KMS-11 (cell line): ENCODE results near the gene ERC2.

Experiments
- H2AFZ ChIP-seq: fragments of 200-600 bp; sonication (generic); 2 replicates; pipeline ENCODE4 v1.6.1; 2016; ENCODE audit warnings: antibody characterized with exemption, mixed run types, low read depth
- H3K27ac ChIP-seq: fragments of 200-600 bp; sonication (generic); 2 replicates; pipeline ENCODE4 v1.6.1; 2016; ENCODE audit warnings: mild to moderate bottlenecking, mixed run types
- H3K27me3 ChIP-seq: fragments of 200-600 bp; sonication (generic); 2 replicates; pipeline ENCODE4 v1.6.1; 2017; ENCODE audit warnings: mild to moderate bottlenecking, low read depth, mixed run types, moderate library complexity; ENCODE audit not compliant: insufficient read depth
- H3K36me3 ChIP-seq: fragments of 200-600 bp; sonication (generic); 2 replicates; pipeline ENCODE4 v1.6.1; 2017; ENCODE audit warnings: mild to moderate bottlenecking, mixed run types; ENCODE audit not compliant: insufficient read depth
- H3K4me1 ChIP-seq: fragments of 200-600 bp; sonication (generic); 2 replicates; pipeline ENCODE4 v1.6.1; 2016; ENCODE audit warnings: mild to moderate bottlenecking, low read depth, mixed run types; ENCODE audit not compliant: poor library complexity, severe bottlenecking
- H3K4me2 ChIP-seq: fragments of 200-600 bp; sonication (generic); 2 replicates; pipeline ENCODE4 v1.7.0; 2016; ENCODE audit warnings: mild to moderate bottlenecking, mixed run types
- H3K4me3 ChIP-seq: fragments of 200-600 bp; sonication (generic); IDR thresholded peaks from 2 replicates; pipeline ENCODE4 v1.6.1; 2017; ENCODE audit warnings: low read depth, low read length, mixed read lengths; ENCODE audit not compliant: insufficient read depth
- H3K79me2 ChIP-seq: fragments of 200-600 bp; sonication (generic); 2 replicates; pipeline ENCODE4 v1.6.1; 2016; ENCODE audit warnings: low read depth, mixed run types; ENCODE audit not compliant: insufficient read depth
- H3K9ac ChIP-seq: fragments of 200-600 bp; sonication (generic); 2 replicates; pipeline ENCODE4 v1.6.1; 2016; ENCODE audit warnings: mild to moderate bottlenecking, mixed run types
- H4K20me1 ChIP-seq: fragments of 200-600 bp; sonication (generic); 2 replicates; pipeline ENCODE4 v1.6.1; 2016; ENCODE audit warnings: mild to moderate bottlenecking, mixed run types; ENCODE audit not compliant: insufficient read depth
- TF ChIP-seq, protein P1 (sequence below): fragments of 200-600 bp; sonication (generic); conservative IDR thresholded peaks from 2 replicates; pipeline ENCODE4 v1.6.1; 2017; ENCODE audit warnings: low read depth, mild to moderate bottlenecking, antibody characterized with exemption, low read length, moderate library complexity, mixed read lengths

Gene ERC2

DNA sequence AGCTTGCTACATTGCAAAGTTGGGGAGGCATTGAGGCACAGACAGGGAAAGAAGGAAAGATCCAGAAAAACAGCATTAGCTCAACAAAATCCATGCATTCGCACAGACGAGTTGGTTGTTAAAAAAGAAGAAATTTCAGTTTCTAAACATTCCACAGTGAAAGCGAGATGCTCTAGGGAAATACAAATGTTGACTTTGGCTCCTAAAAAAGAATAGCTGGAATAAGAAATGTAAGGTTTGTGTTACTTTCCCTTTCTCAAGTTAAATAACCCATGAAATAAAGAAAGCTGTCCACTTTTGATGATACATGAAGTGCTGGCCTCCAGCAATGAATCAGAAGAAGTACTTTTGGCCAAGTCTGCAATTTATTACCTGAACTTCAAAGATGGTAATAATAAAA, 465.1 kb downstream of the ERC2 start:
- TF ChIP-seq, protein P1, sequence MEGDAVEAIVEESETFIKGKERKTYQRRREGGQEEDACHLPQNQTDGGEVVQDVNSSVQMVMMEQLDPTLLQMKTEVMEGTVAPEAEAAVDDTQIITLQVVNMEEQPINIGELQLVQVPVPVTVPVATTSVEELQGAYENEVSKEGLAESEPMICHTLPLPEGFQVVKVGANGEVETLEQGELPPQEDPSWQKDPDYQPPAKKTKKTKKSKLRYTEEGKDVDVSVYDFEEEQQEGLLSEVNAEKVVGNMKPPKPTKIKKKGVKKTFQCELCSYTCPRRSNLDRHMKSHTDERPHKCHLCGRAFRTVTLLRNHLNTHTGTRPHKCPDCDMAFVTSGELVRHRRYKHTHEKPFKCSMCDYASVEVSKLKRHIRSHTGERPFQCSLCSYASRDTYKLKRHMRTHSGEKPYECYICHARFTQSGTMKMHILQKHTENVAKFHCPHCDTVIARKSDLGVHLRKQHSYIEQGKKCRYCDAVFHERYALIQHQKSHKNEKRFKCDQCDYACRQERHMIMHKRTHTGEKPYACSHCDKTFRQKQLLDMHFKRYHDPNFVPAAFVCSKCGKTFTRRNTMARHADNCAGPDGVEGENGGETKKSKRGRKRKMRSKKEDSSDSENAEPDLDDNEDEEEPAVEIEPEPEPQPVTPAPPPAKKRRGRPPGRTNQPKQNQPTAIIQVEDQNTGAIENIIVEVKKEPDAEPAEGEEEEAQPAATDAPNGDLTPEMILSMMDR, result no peak

DNA sequence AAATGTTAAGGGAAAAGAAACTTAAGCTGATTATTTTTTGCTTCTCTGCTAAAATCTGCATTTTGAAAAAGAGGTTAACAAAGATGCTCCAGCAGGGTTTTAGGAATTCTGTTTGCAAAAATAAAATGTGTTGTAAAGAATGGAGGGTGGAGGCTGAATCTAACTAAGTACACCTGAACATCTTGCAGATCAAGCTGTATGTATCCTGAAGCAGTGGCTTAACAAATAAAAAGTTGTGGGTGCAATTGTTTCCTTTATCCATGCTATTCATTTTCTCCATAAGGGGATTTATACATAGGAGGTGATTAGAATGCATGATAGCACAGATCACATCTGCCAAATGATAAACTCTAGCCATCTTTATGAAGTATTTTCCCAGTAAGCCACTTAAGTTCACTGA, 466.3 kb downstream of the ERC2 start:
- Histone ChIP-seq H2AFZ (no peak overlapping the region), H3K9ac (no peak overlapping the region), H3K4me1 (peaks cover 26% of the 10 kb centered on the region), H3K79me2 (no peaks in the 10 kb centered on the region), H3K36me3 (no peaks in the 10 kb centered on the region), H3K27ac (no peak overlapping the region), H3K27me3 (no peaks in the 10 kb centered on the region), H3K4me3 (no peak overlapping the region), H4K20me1 (no peaks in the 10 kb centered on the region), H3K4me2 (no peak overlapping the region)
- TF ChIP-seq, protein P1, result no peak

More for the DNA sequence above, 465.1 kb downstream of the ERC2 start:
- H3K4me3 ChIP-seq, result no peak overlapping the region
- H4K20me1 ChIP-seq, result no peaks in the 10 kb centered on the region
- H2AFZ ChIP-seq, result no peak overlapping the region
- no peaks in the 10 kb centered on the region for H3K36me3 ChIP-seq
- no peaks in the 10 kb centered on the region for H3K79me2 ChIP-seq
- no peak overlapping the region for H3K9ac ChIP-seq
- H3K4me2 ChIP-seq, result no peak overlapping the region
- H3K27ac ChIP-seq, result no peak overlapping the region
- no peaks in the 10 kb centered on the region for H3K27me3 ChIP-seq
- peaks cover 26% of the 10 kb centered on the region for H3K4me1 ChIP-seq

DNA sequence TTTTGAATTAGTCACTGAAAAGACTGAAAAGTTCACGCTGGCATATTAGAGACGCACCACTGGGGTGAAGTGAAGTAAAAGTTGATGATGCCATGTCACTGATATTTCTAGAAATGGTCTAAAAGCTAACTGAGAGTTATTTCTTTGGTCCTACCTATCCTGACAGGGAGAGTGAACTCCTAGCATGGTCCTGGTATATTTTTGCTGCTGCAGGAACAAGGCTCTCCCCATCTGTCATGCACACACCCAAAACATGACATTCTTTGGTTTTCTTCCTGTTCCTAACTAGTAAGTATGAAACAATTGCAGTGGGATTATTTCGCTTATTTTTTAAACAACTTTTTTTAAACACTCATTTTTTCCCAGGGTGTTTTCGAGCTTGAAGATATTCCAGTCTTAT, 466.7 kb downstream of the ERC2 start:
- Histone ChIP-seq H3K4me1 (peaks cover 22% of the 10 kb centered on the region), H3K36me3 (no peaks in the 10 kb centered on the region), H3K27ac (no peak overlapping the region), H3K4me3 (no peak overlapping the region), H3K79me2 (no peaks in the 10 kb centered on the region), H2AFZ (no peak overlapping the region), H3K27me3 (no peaks in the 10 kb centered on the region), H3K4me2 (no peak overlapping the region), H4K20me1 (no peaks in the 10 kb centered on the region), H3K9ac (no peak overlapping the region)
- TF ChIP-seq, protein P1, result no peak

DNA sequence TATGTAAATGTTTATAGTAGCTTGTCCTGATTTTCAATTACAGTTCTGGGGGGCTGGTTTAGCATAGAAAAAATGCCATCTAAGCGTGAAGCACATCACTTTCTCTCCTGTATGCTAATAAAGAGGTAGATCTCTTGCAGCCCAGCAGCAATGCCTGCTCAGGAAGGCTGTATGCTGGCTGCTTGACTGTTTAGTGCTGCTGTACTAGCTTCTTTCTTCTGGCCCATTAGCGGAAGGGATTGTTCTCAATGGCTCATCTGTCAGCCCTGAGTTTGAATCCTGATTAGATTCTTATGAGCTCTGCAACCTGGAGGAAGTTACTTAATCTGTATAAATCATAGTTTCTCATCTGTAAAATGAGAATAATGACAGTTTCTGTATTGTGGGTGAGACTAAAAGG, 478.9 kb downstream of the ERC2 start:
- no peak overlapping the region for H3K27ac ChIP-seq
- H3K9ac ChIP-seq, result no peak overlapping the region
- H2AFZ ChIP-seq, result no peak overlapping the region
- TF ChIP-seq, protein P1, result no peak
- no peaks in the 10 kb centered on the region for H3K27me3 ChIP-seq
- H3K79me2 ChIP-seq, result no peaks in the 10 kb centered on the region
- H4K20me1 ChIP-seq, result no peaks in the 10 kb centered on the region
- no peak overlapping the region for H3K4me3 ChIP-seq
- no peaks in the 10 kb centered on the region for H3K4me1 ChIP-seq
- H3K36me3 ChIP-seq, result no peaks in the 10 kb centered on the region
- no peak overlapping the region for H3K4me2 ChIP-seq
